ENCODE measurements around the gene CAND2.
"Not testable (repeated sequence)": the region's sequence is repeated elsewhere in the genome, so short reads cannot be mapped to it uniquely, and the experiment has no call there.

Gene CAND2

GRCh38 chr3:12866836-12867235 lies 70.4 kb downstream of the CAND2 start:
- no peak for DNase-seq

- DNase-seq = peak; percentile 95 to 96 (median 96)
These were observed 71.9 kb downstream of the CAND2 start for GRCh38 chr3:12868039-12869034.

- peak in 1 of 3 donors; percentile 48 for DNase-seq
These were observed 72.6 kb downstream of the CAND2 start for GRCh38 chr3:12869035-12869621.

GRCh38 chr3:12870942-12871341 lies 74.5 kb downstream of the CAND2 start:
- DNase-seq = peak; percentile 80 to 83 (median 81)

- no peak for DNase-seq
These were observed 75.0 kb downstream of the CAND2 start for GRCh38 chr3:12871404-12871983.

- peak in 2 of 3 donors; percentile 26 to 46 for DNase-seq
These were observed 79.7 kb downstream of the CAND2 start for GRCh38 chr3:12875857-12876836.

GRCh38 chr3:12877040-12877439 lies 80.6 kb downstream of the CAND2 start:
- DNase-seq = no peak

DNA sequence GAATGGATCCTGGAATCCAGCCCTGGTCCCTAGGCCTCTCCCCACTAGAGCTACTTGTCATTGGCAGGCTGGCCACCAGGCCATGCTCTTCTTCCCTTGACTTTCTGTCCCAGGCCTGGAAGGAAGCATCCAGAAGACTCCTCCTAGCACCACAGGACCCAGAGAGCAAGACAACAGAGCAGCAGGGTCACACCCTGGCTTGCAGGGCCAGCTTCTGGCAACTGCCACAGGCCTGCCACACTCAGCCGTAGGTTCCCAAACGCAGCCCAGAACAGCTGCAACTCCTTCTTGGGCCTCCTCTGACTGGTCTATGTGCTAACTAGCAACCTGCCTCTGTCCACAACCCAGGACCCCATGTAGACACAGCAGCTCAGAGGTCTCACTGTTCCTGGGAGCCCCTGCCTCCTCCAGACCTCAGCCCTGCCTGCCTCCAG lies 81.7 kb downstream of the CAND2 start:
- no peak for DNase-seq

- DNase-seq = not testable (repeated sequence)
These were observed 82.3 kb downstream of the CAND2 start for GRCh38 chr3:12878758-12879157.

GRCh38 chr3:12879191-12879815 lies 82.8 kb downstream of the CAND2 start:
- DNase-seq = no peak

GRCh38 chr3:12881858-12882257 lies 85.4 kb downstream of the CAND2 start:
- DNase-seq = not testable (repeated sequence)

DNA sequence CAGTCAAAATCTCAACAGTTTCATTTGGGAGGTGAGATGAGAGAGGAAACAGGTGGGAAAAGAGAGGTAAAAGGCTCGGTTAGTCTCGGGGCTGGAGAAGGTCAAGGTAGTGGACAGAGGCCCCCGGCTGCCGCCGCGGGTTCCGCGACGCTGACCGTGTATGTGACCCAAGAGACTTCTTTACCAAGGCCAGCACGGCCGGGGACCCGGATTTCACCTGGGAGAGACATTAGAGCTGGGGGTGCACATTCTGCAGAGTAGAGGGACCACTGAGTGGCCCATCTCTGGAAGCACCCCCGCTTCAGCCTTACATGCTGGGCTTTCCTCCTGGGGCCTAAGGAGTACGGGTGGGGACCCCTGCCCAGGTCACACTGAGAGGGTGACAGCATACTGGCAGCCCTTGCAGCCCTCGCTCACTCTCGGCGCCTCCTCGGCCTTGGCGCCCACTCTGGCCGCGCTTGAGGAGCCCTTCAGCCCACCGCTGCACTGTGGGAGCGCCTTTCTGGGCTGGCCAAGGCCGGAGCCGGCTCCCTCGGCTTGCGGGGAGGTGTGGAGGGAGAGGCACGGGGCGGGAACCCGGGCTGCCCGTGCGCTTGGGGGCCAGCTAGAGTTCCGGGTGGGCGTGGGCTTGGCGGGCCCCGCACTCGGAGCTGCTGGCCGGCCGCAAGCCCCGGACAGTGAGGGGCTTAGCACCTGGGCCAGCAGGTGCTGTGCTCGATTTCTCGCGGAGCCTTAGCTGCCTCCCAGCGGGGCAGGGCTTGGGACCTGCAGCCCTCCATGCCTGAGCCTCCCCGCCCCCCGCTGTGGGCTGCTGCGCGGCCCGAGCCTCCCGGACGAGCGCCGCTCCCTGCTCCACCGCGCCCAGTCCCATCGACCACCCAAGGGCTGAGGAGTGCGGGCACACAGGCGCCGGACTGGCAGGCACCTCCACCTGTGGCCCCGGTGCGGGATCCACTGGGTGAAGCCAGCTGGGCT lies 86.1 kb downstream of the CAND2 start:
- DNase-seq = no peak

DNA sequence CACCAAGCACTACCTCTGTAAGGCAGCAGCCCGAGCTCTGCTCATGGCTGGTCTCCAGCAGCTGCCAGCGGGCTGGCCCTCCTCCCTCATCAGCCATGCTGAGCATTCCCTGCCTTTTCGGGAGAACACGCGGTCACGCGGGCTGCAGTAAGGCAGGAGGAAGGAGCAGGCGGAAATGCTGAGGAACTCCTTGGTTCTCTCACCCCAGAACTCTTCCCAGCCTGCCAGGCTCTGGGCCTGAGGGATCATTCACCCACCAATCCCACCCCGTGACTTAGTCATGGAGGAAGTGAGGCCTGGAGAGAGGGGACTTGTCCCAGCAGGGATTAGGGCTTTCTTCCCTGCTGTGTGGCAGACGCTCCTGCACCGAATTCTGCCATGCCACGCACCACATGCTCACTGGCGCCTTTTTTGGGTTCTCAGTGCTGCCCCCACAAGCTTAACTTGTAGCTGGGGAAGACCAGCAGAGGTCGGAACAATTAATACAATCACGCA lies 87.8 kb downstream of the CAND2 start:
- no peak for DNase-seq
